SK-N-SH treated with all-trans-retinoic acid at 6 μM for 48 hours (cell line): ENCODE results near the gene SYCP2L.

Experiments used
- ARNTL ChIP-seq: fragments of 450-650 bp; formaldehyde crosslinking; IDR thresholded peaks from 2 replicates; pipeline ENCODE4 v1.5.0; 2020; ENCODE audit warnings: low read depth, mild to moderate bottlenecking, moderate library complexity, borderline replicate concordance
- CSDC2 ChIP-seq: fragments of 250-450 bp; sonication (Bioruptor Pico); IDR thresholded peaks from 2 replicates; pipeline ENCODE4 v1.5.0; 2020; ENCODE audit warnings: mild to moderate bottlenecking, moderate library complexity
- GLIS3 ChIP-seq: fragments of 250-450 bp; sonication (Bioruptor Pico); IDR thresholded peaks from 2 replicates; pipeline ENCODE4 v1.5.0; 2020; ENCODE audit warnings: mild to moderate bottlenecking, moderate library complexity
- PATZ1 ChIP-seq: fragments of 250-450 bp; sonication (Bioruptor Pico); IDR thresholded peaks from 2 replicates; pipeline ENCODE4 v1.8.0; 2020; ENCODE audit warnings: mild to moderate bottlenecking, moderate library complexity, borderline replicate concordance
- PPARA ChIP-seq: fragments of 250-450 bp; sonication (Bioruptor Pico); IDR thresholded peaks from 2 replicates; pipeline ENCODE4 v1.5.0; 2020; ENCODE audit warnings: mild to moderate bottlenecking, borderline replicate concordance
- RARB ChIP-seq: fragments of 250-450 bp; sonication (Bioruptor Pico); IDR thresholded peaks from 2 replicates; pipeline ENCODE4 v1.8.0; 2021; ENCODE audit warnings: mild to moderate bottlenecking, moderate library complexity
- SNAI2 ChIP-seq: fragments of 250-450 bp; sonication (Bioruptor Pico); IDR thresholded peaks from 2 replicates; pipeline ENCODE4 v1.5.0; 2020; ENCODE audit warnings: mild to moderate bottlenecking, moderate library complexity
- TOX ChIP-seq: fragments of 250-450 bp; sonication (Bioruptor Pico); IDR thresholded peaks from 2 replicates; pipeline ENCODE4 v1.8.0; 2021; ENCODE audit warnings: mild to moderate bottlenecking, moderate library complexity, borderline replicate concordance
- ZFP3 ChIP-seq: fragments of 250-450 bp; sonication (Bioruptor Pico); IDR thresholded peaks from 2 replicates; pipeline ENCODE4 v1.5.0; 2020; ENCODE audit warnings: mild to moderate bottlenecking, moderate library complexity
- ZFP30 ChIP-seq: fragments of 450-650 bp; formaldehyde crosslinking; IDR thresholded peaks from 2 replicates; pipeline ENCODE4 v1.5.0; 2022; ENCODE audit warnings: mild to moderate bottlenecking, moderate library complexity
- ZNF70 ChIP-seq: fragments of 450-650 bp; formaldehyde crosslinking; IDR thresholded peaks from 2 replicates; pipeline ENCODE4 v1.5.0; 2020; ENCODE audit warnings: mild to moderate bottlenecking, moderate library complexity
- ZNF8 ChIP-seq: fragments of 450-650 bp; formaldehyde crosslinking; IDR thresholded peaks from 2 replicates; pipeline ENCODE4 v1.5.0; 2020; ENCODE audit warnings: mild to moderate bottlenecking, moderate library complexity
- TF ChIP-seq, protein P1 (sequence below): fragments of 250-450 bp; sonication (Bioruptor Pico); IDR thresholded peaks from 2 replicates; pipeline ENCODE4 v1.5.1; 2021; ENCODE audit warnings: mild to moderate bottlenecking, moderate library complexity
- TF ChIP-seq, protein P2 (sequence below): fragments of 250-450 bp; sonication (Bioruptor Pico); IDR thresholded peaks from 2 replicates; pipeline ENCODE4 v1.5.1; 2020; ENCODE audit warnings: low read depth, mild to moderate bottlenecking, moderate library complexity

DNA sequence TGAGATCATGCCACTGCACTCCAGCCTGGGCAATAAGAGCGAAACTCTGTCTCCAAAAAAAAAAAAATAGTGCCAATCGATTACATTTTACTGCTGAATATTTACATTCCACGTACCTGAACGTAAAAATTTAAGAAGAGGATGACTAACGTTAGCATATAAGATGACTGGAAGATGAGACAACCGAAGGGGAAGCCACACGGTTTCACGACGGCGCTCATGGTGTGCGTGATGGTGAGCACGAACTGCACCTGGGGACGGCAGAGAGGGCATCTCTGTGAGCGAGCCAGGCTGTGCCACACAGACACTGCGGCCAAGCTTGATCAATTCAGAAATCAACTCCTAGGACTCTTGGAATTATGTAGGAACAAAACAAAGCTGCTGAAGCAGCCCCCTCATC, 102.7 kb downstream of the SYCP2L start:
- TF ChIP-seq SNAI2 (CRISPR knock-in tag) (no peak), ZFP3 (CRISPR knock-in tag) (no peak), ZNF8 (CRISPR knock-in tag) (no peak), ZFP30 (CRISPR knock-in tag) (no peak), ARNTL (CRISPR knock-in tag) (no peak), RARB (no peak), PATZ1 (CRISPR knock-in tag) (no peak), CSDC2 (CRISPR knock-in tag) (no peak), ZNF70 (CRISPR knock-in tag) (no peak), GLIS3 (CRISPR knock-in tag) (no peak), PPARA (no peak), TOX (CRISPR knock-in tag) (no peak)
- TF ChIP-seq, protein P1, sequence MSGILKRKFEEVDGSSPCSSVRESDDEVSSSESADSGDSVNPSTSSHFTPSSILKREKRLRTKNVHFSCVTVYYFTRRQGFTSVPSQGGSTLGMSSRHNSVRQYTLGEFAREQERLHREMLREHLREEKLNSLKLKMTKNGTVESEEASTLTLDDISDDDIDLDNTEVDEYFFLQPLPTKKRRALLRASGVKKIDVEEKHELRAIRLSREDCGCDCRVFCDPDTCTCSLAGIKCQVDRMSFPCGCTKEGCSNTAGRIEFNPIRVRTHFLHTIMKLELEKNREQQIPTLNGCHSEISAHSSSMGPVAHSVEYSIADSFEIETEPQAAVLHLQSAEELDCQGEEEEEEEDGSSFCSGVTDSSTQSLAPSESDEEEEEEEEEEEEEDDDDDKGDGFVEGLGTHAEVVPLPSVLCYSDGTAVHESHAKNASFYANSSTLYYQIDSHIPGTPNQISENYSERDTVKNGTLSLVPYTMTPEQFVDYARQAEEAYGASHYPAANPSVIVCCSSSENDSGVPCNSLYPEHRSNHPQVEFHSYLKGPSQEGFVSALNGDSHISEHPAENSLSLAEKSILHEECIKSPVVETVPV (CRISPR knock-in tag) = no peak
- TF ChIP-seq, protein P2, sequence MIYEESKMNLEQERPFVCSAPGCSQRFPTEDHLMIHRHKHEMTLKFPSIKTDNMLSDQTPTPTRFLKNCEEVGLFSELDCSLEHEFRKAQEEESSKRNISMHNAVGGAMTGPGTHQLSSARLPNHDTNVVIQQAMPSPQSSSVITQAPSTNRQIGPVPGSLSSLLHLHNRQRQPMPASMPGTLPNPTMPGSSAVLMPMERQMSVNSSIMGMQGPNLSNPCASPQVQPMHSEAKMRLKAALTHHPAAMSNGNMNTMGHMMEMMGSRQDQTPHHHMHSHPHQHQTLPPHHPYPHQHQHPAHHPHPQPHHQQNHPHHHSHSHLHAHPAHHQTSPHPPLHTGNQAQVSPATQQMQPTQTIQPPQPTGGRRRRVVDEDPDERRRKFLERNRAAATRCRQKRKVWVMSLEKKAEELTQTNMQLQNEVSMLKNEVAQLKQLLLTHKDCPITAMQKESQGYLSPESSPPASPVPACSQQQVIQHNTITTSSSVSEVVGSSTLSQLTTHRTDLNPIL (CRISPR knock-in tag) = no peak
